Activated CD8-positive, alpha-beta T cell treated with anti-CD3 and anti-CD28 coated beads for 36 hours (primary cell): Measurements from ENCODE around the gene USF3. TPM values are rescaled to one million over a fixed set of nuclear protein-coding genes. Genes with fewer than 3 reads are reported as not detected.

Source experiments
- ATAC-seq: fragments of 200-7000 bp; cut with Tn5 transposase; one replicate; pipeline ENCODE4 v1.10.0; 2021; ENCODE audit warnings: mild to moderate bottlenecking, moderate library complexity
- CTCF ChIA-PET: fragments of 350-600 bp; sonication (Branson Sonifier 250); formaldehyde crosslinking; loops from one replicate; lab custom pipeline; 2021; ENCODE audit warnings: antibody characterized with exemption; lab: Charles Lee
- POLR2A ChIA-PET: fragments of 350-600 bp; sonication (Branson Sonifier 250); formaldehyde crosslinking; loops from one replicate; lab custom pipeline; 2021; ENCODE audit warnings: antibody characterized with exemption; lab: Charles Lee
- DNase-seq: peaks from one replicate; pipeline ENCODE4 v3.0.0-alpha.2; 2020
- H3K27ac Mint-ChIP-seq: one replicate; pipeline ENCODE4 v1.8.0; 2021; ENCODE audit warnings: mild to moderate bottlenecking, mixed read lengths
- H3K27me3 Mint-ChIP-seq: one replicate; pipeline ENCODE4 v1.8.0; 2021; ENCODE audit warnings: mixed read lengths
- H3K36me3 Mint-ChIP-seq: one replicate; pipeline ENCODE4 v1.8.0; 2021; ENCODE audit warnings: low read depth, mixed read lengths
- H3K4me1 Mint-ChIP-seq: one replicate; pipeline ENCODE4 v1.8.0; 2021; ENCODE audit warnings: low read depth, mixed read lengths
- H3K4me3 Mint-ChIP-seq: one replicate; pipeline ENCODE4 v1.8.0; 2021; ENCODE audit warnings: mild to moderate bottlenecking, moderate library complexity, mixed read lengths
- H3K9me3 Mint-ChIP-seq: one replicate; pipeline ENCODE4 v1.8.0; 2021; ENCODE audit warnings: mixed read lengths
- CTCF ChIP-seq: fragments of 200-600 bp; IDR thresholded peaks from one replicate; pipeline ENCODE4 v1.8.0; 2022; ENCODE audit warnings: antibody characterized with exemption, mild to moderate bottlenecking
- intact Hi-C: fragments of 100-400 bp; cut with micrococcal nuclease; formaldehyde crosslinking; loops from one replicate; pipeline ENCODE4 v1.10.0; 2022
- total RNA-seq, 2 experiments: library from RNA; stranded (reverse); gene quantifications; one replicate each; pipeline ENCODE4 v1.2.3, GENCODE V29; 2021

USF3 gene
- total RNA-seq, 2 experiments from 2014 or later, result 11.3 to 11.9 TPM

GRCh38 chr3:113658107-113658506, 38.3 kb downstream of the USF3 start:
- intact Hi-C loops, result no loop called here
- Mint-ChIP-seq H3K4me3 (no peak overlapping the region), H3K27ac (no peak overlapping the region), H3K27me3 (no peaks in the 10 kb centered on the region), H3K9me3 (no peaks in the 10 kb centered on the region), H3K4me1 (no peaks in the 10 kb centered on the region), H3K36me3 (peaks cover 40% of the 10 kb centered on the region)
- CTCF ChIA-PET, result no interaction called here
- DNase-seq, result no peak
- POLR2A ChIA-PET, result no interaction called here
- no peak for ATAC-seq
- TF ChIP-seq CTCF, result no peak

- TF ChIP-seq CTCF, result no peak
- H3K4me1 Mint-ChIP-seq, result no peaks in the 10 kb centered on the region
- no peak overlapping the region for H3K27ac Mint-ChIP-seq
- H3K27me3 Mint-ChIP-seq, result no peaks in the 10 kb centered on the region
- intact Hi-C loops, result no loop called here
- peaks cover 29% of the 10 kb centered on the region for H3K36me3 Mint-ChIP-seq
- ATAC-seq (no peak), DNase-seq (no peak)
- no peaks in the 10 kb centered on the region for H3K9me3 Mint-ChIP-seq
- CTCF ChIA-PET, result no interaction called here
- H3K4me3 Mint-ChIP-seq, result no peak overlapping the region
- POLR2A ChIA-PET, result no interaction called here
Measured at GRCh38 chr3:113654851-113655250, 41.6 kb downstream of the USF3 start.

- no peaks in the 10 kb centered on the region for H3K4me1 Mint-ChIP-seq
- TF ChIP-seq CTCF, result no peak
- CTCF ChIA-PET, result interaction anchor here (1.0 kb wide), 1 partner anchor 82 kb away, joined by 3 read pairs; no protein-coding TSS in a partner anchor
- no peak overlapping the region for H3K4me3 Mint-ChIP-seq
- H3K27me3 Mint-ChIP-seq, result no peaks in the 10 kb centered on the region
- H3K36me3 Mint-ChIP-seq, result peaks cover 24% of the 10 kb centered on the region
- POLR2A ChIA-PET, result no interaction called here
- no peak for DNase-seq
- no peaks in the 10 kb centered on the region for H3K9me3 Mint-ChIP-seq
- ATAC-seq, result no peak
- intact Hi-C loops, result no loop called here
- H3K27ac Mint-ChIP-seq, result no peak overlapping the region
Measured at GRCh38 chr3:113654310-113654709, 42.1 kb downstream of the USF3 start.

- Mint-ChIP-seq H3K4me3 (no peak overlapping the region), H3K9me3 (peaks cover 15% of the 10 kb centered on the region), H3K27me3 (no peaks in the 10 kb centered on the region), H3K36me3 (peaks cover 9% of the 10 kb centered on the region), H3K27ac (no peak overlapping the region), H3K4me1 (no peaks in the 10 kb centered on the region)
- no peak for TF ChIP-seq CTCF
- intact Hi-C loops, result no loop called here
- CTCF ChIA-PET, result interaction anchor here (0.7 kb wide), 1 partner anchor 9 kb away, joined by 3 read pairs; no protein-coding TSS in a partner anchor
- DNase-seq (no peak), ATAC-seq (no peak)
- POLR2A ChIA-PET, result no interaction called here
Measured at GRCh38 chr3:113649174-113649845, 47.1 kb downstream of the USF3 start.

GRCh38 chr3:113648524-113648923, 47.9 kb downstream of the USF3 start:
- H3K27ac Mint-ChIP-seq, result no peak overlapping the region
- peaks cover 21% of the 10 kb centered on the region for H3K9me3 Mint-ChIP-seq
- TF ChIP-seq CTCF, result no peak
- no peaks in the 10 kb centered on the region for H3K4me1 Mint-ChIP-seq
- no peak for ATAC-seq
- no peaks in the 10 kb centered on the region for H3K27me3 Mint-ChIP-seq
- no peak for DNase-seq
- no peak overlapping the region for H3K4me3 Mint-ChIP-seq
- ChIA-PET CTCF (no interaction called here), POLR2A (no interaction called here)
- H3K36me3 Mint-ChIP-seq, result peaks cover 9% of the 10 kb centered on the region
- intact Hi-C loops, result no loop called here
